ENCODE results near the gene RNF224.

The RNF224 gene

GRCh38 chr9:137204731-137205125 lies 22.6 kb upstream of the RNF224 start:
- no peak for DNase-seq
- no peaks in the 10 kb centered on the region for H3K27me3 ChIP-seq
- intact Hi-C loops (cut with DNase I; ENCODE audit: low total_unique reads) = no loop called here
- no peak for TF ChIP-seq CTCF (IDR thresholded peaks at IDR 0.05)
- peaks cover 0 to 59% (median 45%) of the 10 kb centered on the region in 4 donors for H3K4me1 ChIP-seq
- H3K4me3 ChIP-seq = peak overlapping the region; percentile 97
- H3K9me3 ChIP-seq = no peaks in the 10 kb centered on the region
- H3K36me3 ChIP-seq = peaks cover 0 to 14% (median 0%) of the 10 kb centered on the region in 3 donors
- H3K27ac ChIP-seq = peak overlapping the region; percentile 82 to 89

GRCh38 chr9:137205126-137206069 lies 21.9 kb upstream of the RNF224 start, which contains the start of the genes NDOR1 and TMEM203:
TSS of gene NDOR1 (plus strand) at chr9:137205700. CDS start at chr9:137205778, 78 bp downstream.
TSS of gene TMEM203 (minus strand) at chr9:137205648. CDS start at chr9:137205414, 234 bp downstream.
- no peak for TF ChIP-seq CTCF (IDR thresholded peaks at IDR 0.05)
- H3K4me1 ChIP-seq = peaks cover 0 to 57% (median 44%) of the 10 kb centered on the region in 4 donors
- H3K4me3 ChIP-seq = peak within 1 kb of the TSS; percentile 97
- peaks cover 0 to 20% (median 0%) of the 10 kb centered on the region in 3 donors for H3K36me3 ChIP-seq
- H3K27me3 ChIP-seq = no peaks in the 10 kb centered on the region
- peak within 1 kb of the TSS; percentile 82 to 89 for H3K27ac ChIP-seq
- DNase-seq = peak; percentile 86 to 93
- no peaks in the 10 kb centered on the region for H3K9me3 ChIP-seq
- intact Hi-C loops (cut with DNase I; ENCODE audit: low total_unique reads) = no loop called here

GRCh38 chr9:137206602-137207001 lies 20.7 kb upstream of the RNF224 start:
- no peak for TF ChIP-seq CTCF (IDR thresholded peaks at IDR 0.05)
- H3K4me3 ChIP-seq = peak overlapping the region; percentile 97
- no peaks in the 10 kb centered on the region for H3K27me3 ChIP-seq
- intact Hi-C loops (cut with DNase I; ENCODE audit: low total_unique reads) = no loop called here
- no peak for DNase-seq
- peaks cover 0 to 24% (median 0%) of the 10 kb centered on the region in 3 donors for H3K36me3 ChIP-seq
- H3K27ac ChIP-seq = no peak overlapping the region
- peaks cover 0 to 51% (median 38%) of the 10 kb centered on the region in 4 donors for H3K4me1 ChIP-seq
- no peaks in the 10 kb centered on the region for H3K9me3 ChIP-seq

GRCh38 chr9:137211532-137211931 lies 15.8 kb upstream of the RNF224 start:
- no peaks in the 10 kb centered on the region for H3K27me3 ChIP-seq
- DNase-seq = no peak
- peaks cover 0 to 47% (median 0%) of the 10 kb centered on the region in 3 donors for H3K36me3 ChIP-seq
- no peaks in the 10 kb centered on the region for H3K9me3 ChIP-seq
- no peak for TF ChIP-seq CTCF (IDR thresholded peaks at IDR 0.05)
- H3K4me1 ChIP-seq = peaks cover 0 to 6% (median 5%) of the 10 kb centered on the region in 4 donors
- intact Hi-C loops (cut with DNase I; ENCODE audit: low total_unique reads) = no loop called here
- no peak overlapping the region for H3K27ac ChIP-seq
- no peak overlapping the region for H3K4me3 ChIP-seq

- H3K4me1 ChIP-seq = peaks cover 0 to 9% (median 1%) of the 10 kb centered on the region in 4 donors
- H3K4me3 ChIP-seq = no peak overlapping the region
- DNase-seq = no peak
- intact Hi-C loops (cut with DNase I; ENCODE audit: low total_unique reads) = no loop called here
- H3K9me3 ChIP-seq = no peaks in the 10 kb centered on the region
- H3K27me3 ChIP-seq = no peaks in the 10 kb centered on the region
- H3K36me3 ChIP-seq = peaks cover 0 to 44% (median 0%) of the 10 kb centered on the region in 3 donors
- H3K27ac ChIP-seq = no peak overlapping the region
- TF ChIP-seq CTCF (IDR thresholded peaks at IDR 0.05) = no peak
These were observed 14.8 kb upstream of the RNF224 start for GRCh38 chr9:137212520-137212919.

Data from tibial artery (tissue), 4 donors.